ENCODE measurements around the gene PSMD2. TPM values are rescaled to one million over a fixed set of nuclear protein-coding genes. Genes with fewer than 3 reads are reported as not detected.

PSMD2 gene
- 10 to 100 TPM; 75.0 to 83.7 TPM for total RNA-seq

GRCh38 chr3:184298759-184299487 lies at the start of gene PSMD2:
PSMD2 (plus strand) TSS chr3:184299241; CDS start chr3:184299267, 26 bp downstream.
- intact Hi-C loops (cut with DNase I) = no loop called here
- DNase-seq (peak; percentile 98 to 99 (median 98)), ATAC-seq (peak; percentile 98)
- H3K27ac ChIP-seq = peak within 1 kb of the TSS; percentile 74 to 93 (median 84)
- H3K27me3 ChIP-seq = no peaks in the 10 kb centered on the region
- H3K4me3 ChIP-seq = peak within 1 kb of the TSS; percentile 49 to 85
- H3K4me1 ChIP-seq = peaks cover 29% of the 10 kb centered on the region
- no peaks in the 10 kb centered on the region for H3K9me3 ChIP-seq
- H3K36me3 ChIP-seq (replicated peaks in 1 of 2; ENCODE audit: insufficient read depth in 1 of 2, low read depth in 2 of 2) = peaks cover 11 to 19% of the 10 kb centered on the region in 2 donors
- TF ChIP-seq POLR2A (IDR thresholded peaks at IDR 0.05) = peak; percentile 46 to 92 (median 90)
- TF ChIP-seq CTCF (IDR thresholded peaks at IDR 0.05) = peak in 1 of 7 experiments; percentile 11
- WGBS, 2 donors = 0 to 1% methylated on average over 1 to 77 of the region's 78 CpGs

- Histone ChIP-seq H3K4me3 (peak within 1 kb of the TSS; percentile 97 to 99), H3K4me1 (peaks cover 21% of the 10 kb centered on the region), H3K27ac (peak within 1 kb of the TSS; percentile 71 to 95 (median 82)), H3K27me3 (no peaks in the 10 kb centered on the region), H3K36me3 (replicated peaks in 1 of 2; ENCODE audit: insufficient read depth in 1 of 2, low read depth in 2 of 2) (peaks cover 0 to 9% of the 10 kb centered on the region in 2 donors), H3K9me3 (no peaks in the 10 kb centered on the region)
- peak; percentile 98 to 99 (median 98) for DNase-seq
- peak; percentile 15 to 84 (median 83) for TF ChIP-seq POLR2A (IDR thresholded peaks at IDR 0.05)
- peak; percentile 29 to 86 (median 74) for TF ChIP-seq CTCF (IDR thresholded peaks at IDR 0.05)
- ATAC-seq = peak; percentile 95
- 0 to 1% methylated on average over 20 to 54 of the region's 54 CpGs for WGBS, 2 donors
- intact Hi-C loops (cut with DNase I) = no loop called here
These were observed 49.5 kb upstream of the PSMD2 start, which contains the start of gene EEF1AKMT4 for GRCh38 chr3:184249412-184250166. EEF1AKMT4 (plus strand) TSS chr3:184249672; CDS start chr3:184249695, 23 bp downstream.

GRCh38 chr3:184250167-184250828 lies 48.7 kb upstream of the PSMD2 start:
- peak overlapping the region; percentile 35 to 95 (median 82) for H3K27ac ChIP-seq
- TF ChIP-seq CTCF (IDR thresholded peaks at IDR 0.05) (peak; percentile 88 to 97 (median 91)), POLR2A (IDR thresholded peaks at IDR 0.05) (no peak)

GRCh38 chr3:184255291-184256039 lies 43.6 kb upstream of the PSMD2 start:
- TF ChIP-seq CTCF (IDR thresholded peaks at IDR 0.05) (no peak), POLR2A (IDR thresholded peaks at IDR 0.05) (no peak)
- intact Hi-C loops (cut with DNase I) = no loop called here
- no peak for DNase-seq

More at GRCh38 chr3:184250167-184250828, 48.7 kb upstream of the PSMD2 start:
- Histone ChIP-seq H3K36me3 (replicated peaks in 1 of 2; ENCODE audit: insufficient read depth in 1 of 2, low read depth in 2 of 2) (peaks cover 0 to 3% of the 10 kb centered on the region in 2 donors), H3K4me1 (peaks cover 21% of the 10 kb centered on the region), H3K9me3 (no peaks in the 10 kb centered on the region), H3K4me3 (peak overlapping the region; percentile 47 to 49), H3K27me3 (no peaks in the 10 kb centered on the region)
- DNase-seq (peak; percentile 91 to 96 (median 93)), ATAC-seq (peak; percentile 71)
- WGBS, 2 donors = 14 to 16% methylated on average over 17 to 20 of the region's 20 CpGs
- intact Hi-C loops (cut with DNase I) = no loop called here

More at GRCh38 chr3:184255291-184256039, 43.6 kb upstream of the PSMD2 start:
- Histone ChIP-seq H3K27me3 (no peaks in the 10 kb centered on the region), H3K9me3 (no peaks in the 10 kb centered on the region), H3K4me3 (no peak overlapping the region), H3K4me1 (peaks cover 10% of the 10 kb centered on the region), H3K36me3 (replicated peaks in 1 of 2; ENCODE audit: insufficient read depth in 1 of 2, low read depth in 2 of 2) (no peaks in the 10 kb centered on the region), H3K27ac (no peak overlapping the region)
- 85 to 91% methylated on average over 2 to 3 of the region's 3 CpGs for WGBS, 2 donors
- ATAC-seq = no peak
